GM21526 (cell line): ENCODE results near the gene FBXW8.
A peak's percentile ranks its signal among the peaks of the same experiment; 100 is the strongest.
"Not testable (repeated sequence)": the region's sequence is repeated elsewhere in the genome, so short reads cannot be mapped to it uniquely, and the experiment has no call there.

Source experiments
- ATAC-seq: cut with Tn5 transposase; IDR thresholded peaks from one replicate; pipeline ENCODE4 v1.9.1; 2021; ENCODE audit warnings: moderate library complexity; ENCODE audit not compliant: unreplicated experiment, low FRiP score

Gene FBXW8

GRCh38 chr12:117047810-117048584, 137.2 kb downstream of the FBXW8 start:
- no peak for ATAC-seq

- no peak for ATAC-seq
Observed at GRCh38 chr12:117048585-117048904, 137.8 kb downstream of the FBXW8 start.

GRCh38 chr12:117049295-117049694, 138.5 kb downstream of the FBXW8 start:
- ATAC-seq = no peak

GRCh38 chr12:117050060-117050459, 139.3 kb downstream of the FBXW8 start:
- no peak for ATAC-seq

- no peak for ATAC-seq
Observed at GRCh38 chr12:117051380-117051779, 140.6 kb downstream of the FBXW8 start.

- no peak for ATAC-seq
Observed at GRCh38 chr12:117052386-117053049, 141.8 kb downstream of the FBXW8 start.

- ATAC-seq = no peak
Observed at GRCh38 chr12:117053050-117053400, 142.3 kb downstream of the FBXW8 start.

- no peak for ATAC-seq
Observed at GRCh38 chr12:117053597-117054201, 142.9 kb downstream of the FBXW8 start.

GRCh38 chr12:117054279-117054678, 143.5 kb downstream of the FBXW8 start:
- ATAC-seq = no peak

GRCh38 chr12:117057626-117058025, 146.9 kb downstream of the FBXW8 start:
- not testable (repeated sequence) for ATAC-seq

- no peak for ATAC-seq
Observed at GRCh38 chr12:117058442-117059072, 147.8 kb downstream of the FBXW8 start.

- no peak for ATAC-seq
Observed at GRCh38 chr12:117059156-117059555, 148.4 kb downstream of the FBXW8 start.

- no peak for ATAC-seq
Observed at GRCh38 chr12:117060246-117060928, 149.6 kb downstream of the FBXW8 start.

GRCh38 chr12:117060929-117061305, 150.2 kb downstream of the FBXW8 start:
- no peak for ATAC-seq

GRCh38 chr12:117061555-117062079, 150.9 kb downstream of the FBXW8 start:
- ATAC-seq = no peak

GRCh38 chr12:117063162-117063911, 152.6 kb downstream of the FBXW8 start:
- ATAC-seq = peak; percentile 45

- no peak for ATAC-seq
Observed at GRCh38 chr12:117064049-117064448, 153.3 kb downstream of the FBXW8 start.

GRCh38 chr12:117064596-117064995, 153.8 kb downstream of the FBXW8 start:
- ATAC-seq = no peak

- ATAC-seq = no peak
Observed at GRCh38 chr12:117067016-117067415, 156.3 kb downstream of the FBXW8 start.

- no peak for ATAC-seq
Observed at GRCh38 chr12:117067638-117068037, 156.9 kb downstream of the FBXW8 start.
